Epithelial cell of proximal tubule (primary cell): ENCODE results near the gene KRT17. TPM values are rescaled to one million over a fixed set of nuclear protein-coding genes. Genes with fewer than 3 reads are reported as not detected.

Experiments used
- DNase-seq: peaks from one replicate; pipeline ENCODE4 v3.0.0-alpha.2; 2011; ENCODE audit warnings: low read depth
- H3K4me3 ChIP-seq: 2 replicates; pipeline ENCODE4 v1.5.1; 2011; ENCODE audit warnings: low read depth, mild to moderate bottlenecking, low read length
- total RNA-seq: library from RNA; depleted of rRNA; stranded (reverse); fragments of >200 nt; gene quantifications from 2 replicates; pipeline ENCODE4 v1.2.3, GENCODE V29; 2015
- TF ChIP-seq, protein P1 (sequence below): conservative IDR thresholded peaks from 2 replicates; pipeline ENCODE4 v1.5.1; 2012; ENCODE audit warnings: low read depth, mild to moderate bottlenecking, low read length

KRT17 gene
- total RNA-seq, 1 donor from 2014 or later: 20.8 TPM

DNA sequence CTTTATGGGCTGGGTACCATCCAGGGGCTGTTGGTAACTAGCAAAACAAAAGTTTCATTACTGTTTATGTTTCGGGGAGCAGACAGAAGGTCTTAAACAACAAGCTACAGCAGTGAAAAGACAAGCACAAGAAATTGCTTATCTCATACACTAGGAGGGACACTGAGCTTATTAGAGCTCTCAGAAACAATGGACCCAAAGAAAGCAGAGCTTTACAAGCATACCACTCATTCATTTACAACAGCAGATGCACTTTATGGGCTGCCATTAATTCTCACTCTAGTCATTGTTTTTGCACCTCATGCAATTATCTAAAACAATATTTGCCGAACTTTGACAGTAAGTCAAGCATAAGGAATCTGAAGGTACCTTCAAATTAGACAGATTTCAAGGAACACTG is 21.9 kb downstream of the KRT17 start:
- TF ChIP-seq, protein P1, sequence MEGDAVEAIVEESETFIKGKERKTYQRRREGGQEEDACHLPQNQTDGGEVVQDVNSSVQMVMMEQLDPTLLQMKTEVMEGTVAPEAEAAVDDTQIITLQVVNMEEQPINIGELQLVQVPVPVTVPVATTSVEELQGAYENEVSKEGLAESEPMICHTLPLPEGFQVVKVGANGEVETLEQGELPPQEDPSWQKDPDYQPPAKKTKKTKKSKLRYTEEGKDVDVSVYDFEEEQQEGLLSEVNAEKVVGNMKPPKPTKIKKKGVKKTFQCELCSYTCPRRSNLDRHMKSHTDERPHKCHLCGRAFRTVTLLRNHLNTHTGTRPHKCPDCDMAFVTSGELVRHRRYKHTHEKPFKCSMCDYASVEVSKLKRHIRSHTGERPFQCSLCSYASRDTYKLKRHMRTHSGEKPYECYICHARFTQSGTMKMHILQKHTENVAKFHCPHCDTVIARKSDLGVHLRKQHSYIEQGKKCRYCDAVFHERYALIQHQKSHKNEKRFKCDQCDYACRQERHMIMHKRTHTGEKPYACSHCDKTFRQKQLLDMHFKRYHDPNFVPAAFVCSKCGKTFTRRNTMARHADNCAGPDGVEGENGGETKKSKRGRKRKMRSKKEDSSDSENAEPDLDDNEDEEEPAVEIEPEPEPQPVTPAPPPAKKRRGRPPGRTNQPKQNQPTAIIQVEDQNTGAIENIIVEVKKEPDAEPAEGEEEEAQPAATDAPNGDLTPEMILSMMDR: no peak
- DNase-seq: no peak

DNA sequence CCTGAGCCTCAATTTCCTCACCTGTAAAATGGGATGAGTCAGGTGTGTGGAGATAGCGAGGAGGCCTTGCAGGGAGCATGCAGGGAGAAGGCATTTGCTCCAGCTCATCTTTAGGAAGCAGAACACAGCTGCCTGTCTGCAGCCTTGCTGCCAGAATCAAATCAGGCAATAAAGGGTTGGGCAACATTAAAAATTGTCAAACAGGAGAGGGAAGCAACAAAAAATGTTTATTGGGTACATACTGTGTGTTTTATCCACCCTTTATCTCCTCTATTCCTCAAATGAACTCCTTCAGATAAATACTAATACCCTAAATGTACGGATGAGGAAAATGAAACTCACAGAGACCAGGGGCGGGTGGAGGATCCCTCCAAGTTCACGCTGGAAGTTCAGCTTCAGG is 24.1 kb downstream of the KRT17 start:
- no peak overlapping the region for H3K4me3 ChIP-seq
- DNase-seq: no peak
- TF ChIP-seq, protein P1: no peak

More for the DNA sequence above, 21.9 kb downstream of the KRT17 start:
- H3K4me3 ChIP-seq: no peak overlapping the region

DNA sequence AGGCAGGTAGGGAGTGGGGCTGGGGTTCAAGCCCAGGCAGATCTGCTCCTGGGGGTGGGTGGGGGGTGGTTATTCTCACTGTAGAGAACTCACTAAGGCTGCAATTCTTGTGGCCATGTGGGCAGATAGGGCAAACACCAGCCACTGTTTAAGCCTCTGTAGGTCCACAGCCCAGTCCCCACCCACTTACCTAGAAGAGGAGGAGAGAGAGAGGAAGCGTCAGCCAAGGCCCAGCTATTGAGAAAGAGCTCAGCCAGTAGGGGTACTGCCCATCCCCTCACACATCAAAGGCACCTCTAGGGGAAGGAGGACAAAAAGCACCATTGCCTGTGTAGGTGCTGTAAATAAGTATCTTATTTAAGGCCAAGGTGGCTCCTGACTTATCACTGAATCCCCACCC is 24.7 kb downstream of the KRT17 start:
- DNase-seq: no peak
- H3K4me3 ChIP-seq: no peak overlapping the region
- TF ChIP-seq, protein P1: no peak

DNA sequence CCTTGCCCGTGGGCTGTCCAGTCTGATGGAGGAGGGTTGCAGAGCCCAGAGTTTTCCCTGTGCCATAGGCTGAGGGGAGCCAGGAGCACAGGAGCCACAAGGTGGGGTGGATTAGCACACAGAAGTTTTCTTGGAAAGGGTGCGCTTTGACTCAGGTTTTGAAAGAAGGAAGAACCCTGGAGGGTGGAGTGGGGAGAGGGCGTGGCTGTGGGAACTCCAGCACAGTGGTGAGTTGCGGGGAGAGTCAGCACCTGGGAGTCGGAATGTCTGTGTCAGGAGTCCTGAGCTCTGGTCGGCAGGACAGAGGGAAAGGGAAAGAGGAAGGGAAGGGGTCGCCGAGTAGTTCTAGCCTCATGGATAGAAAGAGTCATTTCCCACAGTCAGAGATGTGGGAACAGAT is 28.8 kb downstream of the KRT17 start:
- no peak overlapping the region for H3K4me3 ChIP-seq
- no peak for DNase-seq
- TF ChIP-seq, protein P1: no peak

DNA sequence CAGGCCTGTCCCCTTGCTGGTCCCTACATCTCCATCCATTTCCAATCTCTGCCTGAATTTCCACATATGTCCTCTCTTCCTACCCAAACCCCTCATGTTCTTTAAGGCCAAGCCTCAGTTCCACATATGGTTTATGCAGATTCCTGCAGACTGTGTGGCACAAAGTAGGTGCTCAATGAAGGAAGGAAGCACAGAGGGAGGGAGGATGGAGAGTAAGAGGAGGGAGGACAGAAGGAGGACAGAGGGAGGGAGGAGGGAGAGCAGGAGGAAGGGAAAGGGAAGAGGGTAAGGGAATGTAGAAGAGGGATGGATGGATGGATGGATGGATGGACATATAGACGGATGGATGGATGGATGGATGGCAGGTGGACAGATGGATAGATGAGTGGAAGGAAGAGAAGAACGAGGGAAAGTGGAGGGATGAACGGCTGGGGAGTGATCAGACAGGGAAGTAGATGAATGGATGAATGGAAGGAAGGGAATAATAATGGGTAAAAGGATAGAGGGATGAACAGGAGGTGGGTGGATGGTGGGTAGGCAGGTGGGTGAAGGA is 29.9 kb downstream of the KRT17 start:
- TF ChIP-seq, protein P1: no peak
- H3K4me3 ChIP-seq: no peak overlapping the region
- DNase-seq: no peak

DNA sequence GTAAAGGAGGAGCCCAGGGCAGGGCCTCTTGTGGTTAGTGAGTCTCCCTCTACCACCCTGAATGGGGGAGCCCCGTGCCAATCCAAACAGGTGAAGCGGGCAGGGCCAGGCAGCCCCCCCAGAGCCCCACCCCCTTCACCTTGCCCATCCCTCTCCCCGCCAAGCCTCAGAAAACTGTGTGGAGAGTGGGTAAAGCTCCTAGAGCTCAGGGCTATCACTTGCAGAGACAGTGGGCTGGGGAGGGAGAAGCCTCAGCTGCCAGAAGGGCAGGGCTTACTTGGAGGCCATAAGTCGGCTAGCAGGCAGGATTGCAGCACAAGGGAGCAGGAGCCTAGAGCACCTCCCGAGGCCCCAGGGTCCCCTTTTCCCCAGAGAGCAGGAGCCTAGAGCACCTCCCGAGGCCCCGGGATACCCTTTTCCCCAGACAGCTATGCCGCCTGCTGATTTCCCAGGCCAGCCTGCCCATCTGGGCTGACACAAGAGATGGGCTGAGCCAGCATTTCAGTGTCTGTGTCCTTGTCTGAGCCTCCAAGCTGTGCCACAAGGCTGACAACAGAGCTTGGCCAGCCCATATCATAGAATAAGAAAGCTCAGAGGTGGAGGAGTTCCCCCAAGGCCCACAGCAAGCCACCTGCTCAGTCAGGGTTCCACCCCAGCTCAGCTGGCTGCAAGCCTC is 30.9 kb downstream of the KRT17 start:
- TF ChIP-seq, protein P1: no peak
- no peak overlapping the region for H3K4me3 ChIP-seq
- DNase-seq: no peak
